GM12874 (cell line): Measurements from ENCODE around the gene REV1.

ENCODE experiments used
- CTCF ChIP-seq: IDR thresholded peaks from 2 replicates; pipeline ENCODE4 v1.5.1; 2011; ENCODE audit warnings: low read depth, mild to moderate bottlenecking, control low read depth, low read length, moderate library complexity; ENCODE audit not compliant: insufficient read depth

Gene REV1

DNA sequence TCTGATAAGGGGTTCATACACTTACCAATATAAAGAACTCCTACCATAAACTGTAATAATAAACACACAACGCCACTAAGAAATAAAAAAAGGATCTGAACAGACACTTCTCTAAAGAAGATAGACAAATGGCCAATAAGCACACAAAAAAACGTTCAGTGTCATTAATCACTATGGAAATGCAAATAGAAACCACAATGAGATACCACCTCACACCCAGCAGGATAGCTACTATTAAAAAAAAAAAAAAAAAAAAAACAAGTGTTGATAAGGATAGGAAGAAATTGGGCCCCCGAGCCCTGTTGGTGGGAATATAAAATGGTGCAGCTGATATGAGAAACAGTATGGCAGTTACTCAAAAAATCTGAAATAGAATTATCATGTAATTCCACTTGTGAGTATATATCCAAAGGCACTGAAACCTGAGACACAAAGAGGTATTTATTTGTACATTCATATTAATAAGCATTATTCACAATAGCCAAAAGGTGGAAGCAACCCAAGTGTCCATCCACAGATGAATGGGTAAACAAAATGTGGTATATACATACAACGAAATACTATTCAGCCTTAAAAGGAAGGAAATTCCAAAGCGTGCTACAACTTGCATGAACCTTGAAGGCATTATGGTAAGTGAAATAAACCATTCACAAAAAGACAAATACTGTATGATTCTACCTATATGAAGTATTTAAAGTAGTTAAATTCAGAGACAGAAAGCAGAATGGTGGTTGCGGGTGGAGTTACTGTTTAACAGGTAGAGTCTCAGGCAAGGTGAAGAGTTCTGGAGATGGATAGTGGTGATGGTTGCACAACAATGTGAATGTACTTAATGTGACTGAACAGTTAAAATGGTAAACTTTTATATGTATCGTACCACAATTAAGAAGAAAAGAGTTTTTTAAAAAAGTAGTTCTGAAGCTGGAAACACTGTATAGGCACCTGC, 17.9 kb downstream of the REV1 start:
- no peak for TF ChIP-seq CTCF

DNA sequence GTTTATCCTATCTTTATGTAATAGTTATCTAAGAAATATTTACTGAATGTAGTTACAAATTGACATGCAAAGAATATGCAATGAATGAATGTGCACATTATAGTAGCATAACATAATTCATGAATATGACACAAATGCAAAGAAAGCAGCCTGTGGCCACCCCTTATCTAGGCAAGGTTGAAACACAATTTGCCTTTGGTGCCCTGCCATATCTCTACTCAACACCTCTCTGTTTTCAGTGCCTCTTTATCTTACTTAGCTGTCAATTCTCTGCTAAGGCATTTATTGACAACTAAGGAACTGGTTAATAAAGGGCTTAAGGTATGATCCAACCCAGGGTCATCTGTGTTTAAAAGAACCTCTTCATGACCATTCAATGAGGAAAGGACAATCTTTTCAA, 18.9 kb downstream of the REV1 start:
- no peak for TF ChIP-seq CTCF

- no peak for TF ChIP-seq CTCF
These were observed 20.4 kb downstream of the REV1 start for GRCh38 chr2:99469394-99469793.

GRCh38 chr2:99468155-99468554, 21.7 kb downstream of the REV1 start:
- no peak for TF ChIP-seq CTCF

GRCh38 chr2:99467390-99467789, 22.4 kb downstream of the REV1 start:
- no peak for TF ChIP-seq CTCF

GRCh38 chr2:99461828-99462483, 27.9 kb downstream of the REV1 start:
- no peak for TF ChIP-seq CTCF

DNA sequence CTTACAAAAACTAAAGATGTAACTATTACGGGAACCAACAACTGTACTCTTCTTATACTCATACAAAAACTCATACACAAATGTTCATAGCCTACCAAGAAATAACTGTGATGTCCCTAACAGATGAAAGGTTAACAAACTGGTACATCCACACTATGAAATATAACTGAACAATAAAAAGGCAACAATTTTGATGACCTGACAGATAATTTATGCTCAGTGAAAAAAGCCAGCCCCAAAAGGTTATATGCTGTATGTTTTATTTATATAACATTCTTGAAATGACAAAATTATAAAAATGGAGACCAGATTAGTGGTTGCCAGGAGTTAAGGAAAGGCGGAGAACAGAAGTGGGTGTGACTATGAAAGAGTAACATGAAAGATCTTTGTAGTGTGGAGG, 31.3 kb downstream of the REV1 start:
- no peak for TF ChIP-seq CTCF
